Caco-2 (cell line): ENCODE results near the gene NRXN2. TPM values are rescaled to one million over a fixed set of nuclear protein-coding genes. Genes with fewer than 3 reads are reported as not detected.

Experiments used
- BruUV-seq: library from RNA; stranded (reverse); fragments of 400-500 nt; replicated peaks from 2 replicates; lab custom pipeline; 2021; lab: Mats Ljungman, UMichigan
- CTCF ChIA-PET: fragments of 300-600 bp; sonication (Branson Sonifier 250); formaldehyde crosslinking; loops from one replicate; lab custom pipeline; 2022; ENCODE audit warnings: antibody characterized with exemption; lab: Charles Lee
- POLR2A ChIA-PET: fragments of 300-600 bp; sonication (Branson Sonifier 250); formaldehyde crosslinking; loops from one replicate; lab custom pipeline; 2022; ENCODE audit warnings: antibody characterized with exemption; lab: Charles Lee
- DNase-seq, 2 experiments: peaks; one replicate each; pipeline versions ENCODE4 v3.0.0 to v3.0.0-alpha.2; 2020 to 2022
- H3K27me3 ChIP-seq: replicated peaks from 2 replicates; pipeline ENCODE4 v1.6.0; 2011; ENCODE audit warnings: low read length; ENCODE audit not compliant: control insufficient read depth, insufficient read depth
- H3K36me3 ChIP-seq: 2 replicates; pipeline ENCODE4 v1.5.1; 2011; ENCODE audit warnings: low read length; ENCODE audit not compliant: control insufficient read depth, insufficient read depth
- H3K4me1 ChIP-seq: fragments of 250-450 bp; sonication (Bioruptor Pico); 2 replicates; pipeline ENCODE4 v1.5.1; 2020; ENCODE audit warnings: mild to moderate bottlenecking
- H3K4me3 ChIP-seq: 2 replicates; pipeline ENCODE4 v1.5.1; 2011; ENCODE audit warnings: low read depth, mild to moderate bottlenecking, control low read depth, low read length
- H3K9me3 ChIP-seq: fragments of 250-450 bp; sonication (Bioruptor Pico); 2 replicates; pipeline ENCODE4 v1.5.1; 2020; ENCODE audit warnings: mild to moderate bottlenecking, moderate library complexity
- H3K27ac Mint-ChIP-seq: one replicate; pipeline ENCODE4 v1.8.0; 2022; ENCODE audit warnings: mixed read lengths; ENCODE audit not compliant: unreplicated experiment
- H3K27me3 Mint-ChIP-seq: one replicate; pipeline ENCODE4 v1.8.0; 2022; ENCODE audit warnings: mixed read lengths; ENCODE audit not compliant: insufficient read depth, unreplicated experiment
- H3K36me3 Mint-ChIP-seq: one replicate; pipeline ENCODE4 v1.8.0; 2022; ENCODE audit warnings: mild to moderate bottlenecking, mixed read lengths; ENCODE audit not compliant: insufficient read depth, unreplicated experiment
- H3K4me1 Mint-ChIP-seq: one replicate; pipeline ENCODE4 v1.8.0; 2022; ENCODE audit warnings: low read depth, mixed read lengths; ENCODE audit not compliant: unreplicated experiment
- H3K4me3 Mint-ChIP-seq: one replicate; pipeline ENCODE4 v1.8.0; 2022; ENCODE audit warnings: mild to moderate bottlenecking, moderate library complexity, mixed read lengths; ENCODE audit not compliant: unreplicated experiment
- H3K9me3 Mint-ChIP-seq: one replicate; pipeline ENCODE4 v1.8.0; 2022; ENCODE audit warnings: mixed read lengths; ENCODE audit not compliant: unreplicated experiment
- CTCF ChIP-seq, 2 experiments: fragments of 200-600 bp in 1 of 2; IDR thresholded peaks; 1 replicate in 1 of 2; 2 replicates in 1 of 2; pipeline versions ENCODE4 v1.5.1 to v1.8.0; 2011 to 2022; ENCODE audit warnings: antibody characterized with exemption in 1 of 2, control low read depth in 1 of 2, inconsistent platforms in 1 of 2, low read depth in 1 of 2, low read length in 1 of 2, mild to moderate bottlenecking in 1 of 2, moderate library complexity in 1 of 2; ENCODE audit not compliant: insufficient read depth in 1 of 2, severe bottlenecking in 1 of 2, unreplicated experiment in 1 of 2
- intact Hi-C: fragments of 100-400 bp; cut with micrococcal nuclease; formaldehyde crosslinking; loops from one replicate; pipeline ENCODE4 v1.10.0; 2022; ENCODE audit not compliant: unreplicated experiment
- total RNA-seq: library from RNA; stranded (reverse); gene quantifications from 2 replicates; pipeline ENCODE4 v1.2.3, GENCODE V29; 2022

Gene NRXN2
- total RNA-seq, 1 experiment from 2014 or later, result 7.6 TPM

DNA sequence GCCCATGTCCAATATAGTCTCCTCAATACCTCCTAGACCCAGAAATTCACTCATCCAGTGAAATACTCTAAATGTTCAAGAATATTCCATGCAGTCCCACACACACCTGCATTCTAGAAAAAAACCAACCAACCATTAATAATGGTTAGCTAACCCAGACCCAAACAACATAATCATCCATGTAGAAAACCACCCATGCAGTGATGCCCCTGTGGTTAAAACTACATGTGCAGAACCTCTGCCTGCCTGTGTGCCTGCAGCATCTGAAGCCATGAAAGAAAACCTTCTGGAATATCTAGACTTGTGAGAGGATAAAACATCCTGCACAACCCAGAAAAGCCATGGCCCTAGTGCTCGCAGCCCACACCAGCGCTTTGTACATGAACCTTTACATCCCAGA lies 84.2 kb downstream of the NRXN2 start:
- POLR2A ChIA-PET, result no interaction called here

DNA sequence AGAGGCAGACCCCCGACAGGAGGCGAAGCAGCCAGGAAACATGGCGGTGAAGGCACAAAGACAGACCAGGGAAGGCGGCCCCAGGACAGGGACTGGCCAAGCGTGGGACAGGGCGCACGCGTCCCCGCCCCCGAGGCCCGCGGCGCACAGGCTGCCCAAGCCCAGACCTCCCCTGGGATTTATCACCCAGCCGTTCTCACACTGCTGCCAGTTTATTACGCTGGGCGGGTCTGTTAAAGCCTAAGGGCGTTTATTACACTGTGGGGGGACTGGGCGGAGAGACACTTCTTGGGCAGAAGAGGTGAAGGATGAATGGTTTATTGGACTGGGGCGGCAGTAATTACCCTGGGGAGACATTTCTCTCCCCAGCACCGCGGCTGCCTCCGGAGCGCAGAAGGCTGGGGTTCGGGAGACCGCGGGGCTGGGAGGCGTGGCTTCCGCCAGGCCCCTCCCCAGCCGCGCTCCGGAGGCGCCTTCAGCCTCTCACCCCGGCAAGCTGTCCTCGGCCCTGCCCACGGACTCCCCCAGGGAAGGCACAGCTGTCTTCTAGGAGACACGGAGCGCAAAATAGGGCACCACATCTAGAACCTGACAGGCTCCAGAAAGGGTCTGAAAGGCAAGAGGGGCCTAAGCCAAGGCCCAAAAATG lies 84.9 kb downstream of the NRXN2 start:
- Histone ChIP-seq H3K4me1 (no peaks in the 10 kb centered on the region), H3K4me3 (no peak overlapping the region), H3K9me3 (no peaks in the 10 kb centered on the region), H3K36me3 (no peaks in the 10 kb centered on the region), H3K27me3 (no peaks in the 10 kb centered on the region; the same call in 1 of the 2 replicates)
- no peak overlapping the region for H3K4me3 Mint-ChIP-seq
- H3K4me1 Mint-ChIP-seq, result no peaks in the 10 kb centered on the region
- POLR2A ChIA-PET, result no interaction called here
- H3K27me3 Mint-ChIP-seq, result no peaks in the 10 kb centered on the region
- intact Hi-C loops, result no loop called here
- H3K36me3 Mint-ChIP-seq, result no peaks in the 10 kb centered on the region
- no peak overlapping the region for H3K27ac Mint-ChIP-seq
- no peaks in the 10 kb centered on the region for H3K9me3 Mint-ChIP-seq
- no peak for TF ChIP-seq CTCF (IDR thresholded peaks at IDR 0.05; ENCODE audit: insufficient read depth in 1 of 2, low read depth in 1 of 2, low read length in 1 of 2, severe bottlenecking in 1 of 2, unreplicated experiment in 1 of 2)
- no peak for DNase-seq
- CTCF ChIA-PET, result no interaction called here
- BruUV-seq, result no TSS peak

More for the DNA sequence above, 84.2 kb downstream of the NRXN2 start:
- BruUV-seq, result no TSS peak
- intact Hi-C loops, result no loop called here
- no peak for DNase-seq
- Histone ChIP-seq H3K4me1 (no peaks in the 10 kb centered on the region), H3K9me3 (no peaks in the 10 kb centered on the region), H3K36me3 (no peaks in the 10 kb centered on the region), H3K4me3 (no peak overlapping the region), H3K27me3 (no peaks in the 10 kb centered on the region; the same call in 1 of the 2 replicates)
- TF ChIP-seq CTCF (IDR thresholded peaks at IDR 0.05; ENCODE audit: insufficient read depth in 1 of 2, low read depth in 1 of 2, low read length in 1 of 2, severe bottlenecking in 1 of 2, unreplicated experiment in 1 of 2), result no peak
- Mint-ChIP-seq H3K27ac (no peak overlapping the region), H3K4me1 (no peaks in the 10 kb centered on the region), H3K36me3 (no peaks in the 10 kb centered on the region), H3K4me3 (no peak overlapping the region), H3K27me3 (no peaks in the 10 kb centered on the region), H3K9me3 (no peaks in the 10 kb centered on the region)
- CTCF ChIA-PET, result no interaction called here

GRCh38 chr11:64637334-64638017 lies 85.5 kb downstream of the NRXN2 start:
- no peaks in the 10 kb centered on the region for H3K4me1 ChIP-seq
- Mint-ChIP-seq H3K27me3 (no peaks in the 10 kb centered on the region), H3K9me3 (no peaks in the 10 kb centered on the region), H3K36me3 (no peaks in the 10 kb centered on the region), H3K4me1 (no peaks in the 10 kb centered on the region), H3K27ac (no peak overlapping the region), H3K4me3 (no peak overlapping the region)
- no peaks in the 10 kb centered on the region for H3K36me3 ChIP-seq
- H3K4me3 ChIP-seq, result no peak overlapping the region
- H3K27me3 ChIP-seq, result no peaks in the 10 kb centered on the region; the same call in 1 of the 2 replicates
- CTCF ChIA-PET, result no interaction called here
- POLR2A ChIA-PET, result no interaction called here
- intact Hi-C loops, result no loop called here
- TF ChIP-seq CTCF (IDR thresholded peaks at IDR 0.05; ENCODE audit: insufficient read depth in 1 of 2, low read depth in 1 of 2, low read length in 1 of 2, severe bottlenecking in 1 of 2, unreplicated experiment in 1 of 2), result no peak
- DNase-seq, result no peak
- no peaks in the 10 kb centered on the region for H3K9me3 ChIP-seq
- no TSS peak for BruUV-seq
